Fibroblast of villous mesenchyme (primary cell): Measurements from ENCODE around the gene ANP32E. TPM values are rescaled to one million over a fixed set of nuclear protein-coding genes. Genes with fewer than 3 reads are reported as not detected.

Experiments used
- DNase-seq: peaks from one replicate; pipeline ENCODE4 v3.0.0-alpha.2; 2010; ENCODE audit warnings: low read depth
- H3K4me3 ChIP-seq: 2 replicates; pipeline ENCODE4 v1.5.1; 2011; ENCODE audit warnings: low read depth, mild to moderate bottlenecking, low read length
- CTCF ChIP-seq: IDR thresholded peaks from 2 replicates; pipeline ENCODE4 v1.5.1; 2012; ENCODE audit warnings: low read depth, mild to moderate bottlenecking, low read length; ENCODE audit not compliant: insufficient read depth
- total RNA-seq: library from RNA; depleted of rRNA; stranded (reverse); fragments of >200 nt; gene quantifications from 2 replicates; pipeline ENCODE4 v1.2.3, GENCODE V29; 2012

The ANP32E gene
- total RNA-seq, 1 donor = 30.7 TPM

- TF ChIP-seq CTCF = no peak
- no peak overlapping the region for H3K4me3 ChIP-seq
- DNase-seq = no peak
Observed at GRCh38 chr1:150273311-150273710, 37.4 kb upstream of the ANP32E start.

- no peak overlapping the region for H3K4me3 ChIP-seq
- no peak for TF ChIP-seq CTCF
- no peak for DNase-seq
Observed at GRCh38 chr1:150271291-150271959, 35.5 kb upstream of the ANP32E start.

- TF ChIP-seq CTCF = no peak
- DNase-seq = no peak
- H3K4me3 ChIP-seq = peak overlapping the region; percentile 78
Observed at GRCh38 chr1:150269451-150269850, 33.5 kb upstream of the ANP32E start.

GRCh38 chr1:150268705-150269403 lies 32.9 kb upstream of the ANP32E start, which contains the start of gene APH1A:
TSS of gene APH1A (minus strand) at chr1:150269016. CDS start at chr1:150268810, 206 bp downstream.
- H3K4me3 ChIP-seq = peak within 1 kb of the TSS; percentile 78
- peak; percentile 97 for DNase-seq
- TF ChIP-seq CTCF = no peak

- DNase-seq = peak; percentile 56
- peak overlapping the region; percentile 78 for H3K4me3 ChIP-seq
- no peak for TF ChIP-seq CTCF
Observed at GRCh38 chr1:150268340-150268704, 32.4 kb upstream of the ANP32E start.

GRCh38 chr1:150267896-150268295 lies 32.0 kb upstream of the ANP32E start:
- TF ChIP-seq CTCF = no peak
- peak; percentile 8 for DNase-seq
- peak overlapping the region; percentile 78 for H3K4me3 ChIP-seq
